Activated T-helper 1 cell treated with anti-CD3 and anti-CD28 coated beads, Interleukin-12 subunit alpha, Interleukin-12 subunit beta, Interleukin-2, Interleukin-4 antibody, amounts not matched to agents 30 ng/mL and 10 ng/mL and 1 ng/mL, durations not matched to agents 14 hours and 24 hours and 36 hours (primary cell): Measurements from ENCODE around the gene TALDO1. TPM values are rescaled to one million over a fixed set of nuclear protein-coding genes. Genes with fewer than 3 reads are reported as not detected.

Experiments used
- DNase-seq: peaks from one replicate; pipeline ENCODE4 v3.0.0; 2021; ENCODE audit warnings: low spot score
- H3K27ac Mint-ChIP-seq: one replicate; pipeline ENCODE4 v1.8.0; 2021; ENCODE audit warnings: mild to moderate bottlenecking, mixed read lengths
- H3K27me3 Mint-ChIP-seq: one replicate; pipeline ENCODE4 v1.8.0; 2022; ENCODE audit warnings: mild to moderate bottlenecking, moderate library complexity, mixed read lengths; ENCODE audit not compliant: insufficient read depth
- H3K36me3 Mint-ChIP-seq: one replicate; pipeline ENCODE4 v1.8.0; 2021; ENCODE audit warnings: low read depth, mixed read lengths
- H3K4me1 Mint-ChIP-seq: one replicate; pipeline ENCODE4 v1.8.0; 2021; ENCODE audit warnings: low read depth, mixed read lengths
- H3K4me3 Mint-ChIP-seq: one replicate; pipeline ENCODE4 v1.8.0; 2021; ENCODE audit warnings: mild to moderate bottlenecking, moderate library complexity, mixed read lengths
- H3K9me3 Mint-ChIP-seq: one replicate; pipeline ENCODE4 v1.8.0; 2021; ENCODE audit warnings: mixed read lengths
- intact Hi-C: fragments of 100-400 bp; cut with micrococcal nuclease; formaldehyde crosslinking; loops from one replicate; pipeline ENCODE4 v1.15.1; 2024
- total RNA-seq: library from RNA; stranded (reverse); gene quantifications from 2 replicates; pipeline ENCODE4 v1.2.3, GENCODE V29; 2022

Gene TALDO1
- total RNA-seq, 1 donor from 2014 or later, result 269 TPM

- Mint-ChIP-seq H3K27me3 (no peaks in the 10 kb centered on the region), H3K9me3 (no peaks in the 10 kb centered on the region), H3K36me3 (peaks cover 6% of the 10 kb centered on the region), H3K27ac (peak overlapping the region; percentile 44), H3K4me3 (peak overlapping the region; percentile 39), H3K4me1 (peaks cover 14% of the 10 kb centered on the region)
- DNase-seq, result no peak
- intact Hi-C loops, result no loop called here
Observed at GRCh38 chr11:779955-780532, 32.8 kb downstream of the TALDO1 start.

- Mint-ChIP-seq H3K9me3 (no peaks in the 10 kb centered on the region), H3K27me3 (no peaks in the 10 kb centered on the region), H3K4me1 (peaks cover 6% of the 10 kb centered on the region), H3K27ac (no peak overlapping the region), H3K36me3 (peaks cover 6% of the 10 kb centered on the region), H3K4me3 (no peak overlapping the region)
- DNase-seq, result no peak
- intact Hi-C loops, result no loop called here
Observed at GRCh38 chr11:782264-783174, 35.3 kb downstream of the TALDO1 start.

GRCh38 chr11:783581-784015 is 36.3 kb downstream of the TALDO1 start:
- Mint-ChIP-seq H3K27me3 (no peaks in the 10 kb centered on the region), H3K9me3 (no peaks in the 10 kb centered on the region), H3K4me1 (peaks cover 6% of the 10 kb centered on the region), H3K36me3 (peaks cover 6% of the 10 kb centered on the region), H3K27ac (no peak overlapping the region), H3K4me3 (no peak overlapping the region)
- intact Hi-C loops, result no loop called here
- DNase-seq, result no peak

- intact Hi-C loops, result no loop called here
- no peaks in the 10 kb centered on the region for H3K9me3 Mint-ChIP-seq
- no peaks in the 10 kb centered on the region for H3K27me3 Mint-ChIP-seq
- no peak overlapping the region for H3K27ac Mint-ChIP-seq
- no peak overlapping the region for H3K4me3 Mint-ChIP-seq
- H3K36me3 Mint-ChIP-seq, result peaks cover 6% of the 10 kb centered on the region
- no peaks in the 10 kb centered on the region for H3K4me1 Mint-ChIP-seq
- no peak for DNase-seq
Observed at GRCh38 chr11:786235-787083, 39.2 kb downstream of the TALDO1 start.

GRCh38 chr11:787084-787675 is 39.9 kb downstream of the TALDO1 start:
- intact Hi-C loops, result no loop called here
- H3K4me3 Mint-ChIP-seq, result no peak overlapping the region
- H3K27ac Mint-ChIP-seq, result no peak overlapping the region
- H3K27me3 Mint-ChIP-seq, result no peaks in the 10 kb centered on the region
- H3K36me3 Mint-ChIP-seq, result peaks cover 6% of the 10 kb centered on the region
- DNase-seq, result no peak
- no peaks in the 10 kb centered on the region for H3K4me1 Mint-ChIP-seq
- no peaks in the 10 kb centered on the region for H3K9me3 Mint-ChIP-seq

GRCh38 chr11:788009-788640 is 40.9 kb downstream of the TALDO1 start:
- Mint-ChIP-seq H3K27me3 (no peaks in the 10 kb centered on the region), H3K4me1 (no peaks in the 10 kb centered on the region), H3K27ac (no peak overlapping the region), H3K4me3 (no peak overlapping the region), H3K9me3 (no peaks in the 10 kb centered on the region), H3K36me3 (peaks cover 6% of the 10 kb centered on the region)
- DNase-seq, result no peak
- intact Hi-C loops, result no loop called here

GRCh38 chr11:788953-789940 is 42.0 kb downstream of the TALDO1 start:
- H3K9me3 Mint-ChIP-seq, result no peaks in the 10 kb centered on the region
- intact Hi-C loops, result no loop called here
- no peak overlapping the region for H3K27ac Mint-ChIP-seq
- H3K36me3 Mint-ChIP-seq, result peaks cover 4% of the 10 kb centered on the region
- H3K4me1 Mint-ChIP-seq, result no peaks in the 10 kb centered on the region
- peak overlapping the region; percentile 39 for H3K4me3 Mint-ChIP-seq
- no peak for DNase-seq
- no peaks in the 10 kb centered on the region for H3K27me3 Mint-ChIP-seq

GRCh38 chr11:789943-790342 is 42.7 kb downstream of the TALDO1 start, which contains the start of gene CEND1:
TSS of gene CEND1 (minus strand) at chr11:790090. CDS start at chr11:788576, 1,514 bp downstream.
- H3K27me3 Mint-ChIP-seq, result no peaks in the 10 kb centered on the region
- no peaks in the 10 kb centered on the region for H3K9me3 Mint-ChIP-seq
- H3K4me1 Mint-ChIP-seq, result no peaks in the 10 kb centered on the region
- H3K4me3 Mint-ChIP-seq, result peak within 1 kb of the TSS; percentile 39
- DNase-seq, result peak; percentile 52
- H3K27ac Mint-ChIP-seq, result no peak within 1 kb of the TSS
- H3K36me3 Mint-ChIP-seq, result peaks cover 4% of the 10 kb centered on the region
- intact Hi-C loops, result no loop called here

- peaks cover 4% of the 10 kb centered on the region for H3K36me3 Mint-ChIP-seq
- H3K4me3 Mint-ChIP-seq, result no peak overlapping the region
Observed at GRCh38 chr11:790721-791564, 43.7 kb downstream of the TALDO1 start.

GRCh38 chr11:791658-792534 is 44.6 kb downstream of the TALDO1 start:
- H3K27ac Mint-ChIP-seq, result no peak overlapping the region
- H3K4me1 Mint-ChIP-seq, result peaks cover 4% of the 10 kb centered on the region
- peaks cover 6% of the 10 kb centered on the region for H3K36me3 Mint-ChIP-seq
- H3K9me3 Mint-ChIP-seq, result no peaks in the 10 kb centered on the region
- intact Hi-C loops, result no loop called here
- no peak for DNase-seq
- no peak overlapping the region for H3K4me3 Mint-ChIP-seq
- no peaks in the 10 kb centered on the region for H3K27me3 Mint-ChIP-seq

More at GRCh38 chr11:790721-791564, 43.7 kb downstream of the TALDO1 start:
- no peaks in the 10 kb centered on the region for H3K9me3 Mint-ChIP-seq
- no peak for DNase-seq
- no peaks in the 10 kb centered on the region for H3K4me1 Mint-ChIP-seq
- H3K27ac Mint-ChIP-seq, result no peak overlapping the region
- no peaks in the 10 kb centered on the region for H3K27me3 Mint-ChIP-seq
- intact Hi-C loops, result no loop called here
